Trophoblast cell (in vitro differentiated cells and primary cell): Measurements from ENCODE around the gene ACSF2. TPM values are rescaled to one million over a fixed set of nuclear protein-coding genes. Genes with fewer than 3 reads are reported as not detected.
A peak's percentile ranks its signal among the peaks of the same experiment; 100 is the strongest.

Experiments used
- DNase-seq, 2 donors: peaks; one replicate each; pipeline ENCODE4 v3.0.0-alpha.2; 2016
- H2AFZ ChIP-seq: 2 replicates; pipeline ENCODE4 v1.6.1; 2013; ENCODE audit warnings: low read length, moderate library complexity, mild to moderate bottlenecking; ENCODE audit not compliant: insufficient read depth, poor library complexity
- H2AK5ac ChIP-seq: 2 replicates; pipeline ENCODE4 v1.6.1; 2013; ENCODE audit warnings: mild to moderate bottlenecking, low read length
- H2BK120ac ChIP-seq: 2 replicates; pipeline ENCODE4 v1.6.1; 2013; ENCODE audit warnings: low read length, mild to moderate bottlenecking, moderate library complexity; ENCODE audit not compliant: insufficient read depth, poor library complexity
- H2BK12ac ChIP-seq: 2 replicates; pipeline ENCODE4 v1.6.1; 2013; ENCODE audit warnings: mild to moderate bottlenecking, low read length, moderate library complexity
- H2BK5ac ChIP-seq: 2 replicates; pipeline ENCODE4 v1.6.1; 2013; ENCODE audit warnings: low read length, low read depth, moderate library complexity, mild to moderate bottlenecking; ENCODE audit not compliant: poor library complexity
- H3K14ac ChIP-seq: 2 replicates; pipeline ENCODE4 v1.6.1; 2013; ENCODE audit warnings: mild to moderate bottlenecking, low read length
- H3K18ac ChIP-seq: 2 replicates; pipeline ENCODE4 v1.6.1; 2013; ENCODE audit warnings: mild to moderate bottlenecking, low read length
- H3K23ac ChIP-seq: 2 replicates; pipeline ENCODE4 v1.6.1; 2013; ENCODE audit warnings: low read length
- H3K27ac ChIP-seq: 2 replicates; pipeline ENCODE4 v1.5.1; 2013; ENCODE audit warnings: low read depth, mild to moderate bottlenecking, inconsistent platforms, low read length, moderate library complexity
- H3K27me3 ChIP-seq: 2 replicates; pipeline ENCODE4 v1.6.1; 2013; ENCODE audit warnings: inconsistent platforms, mild to moderate bottlenecking, low read length, moderate library complexity; ENCODE audit not compliant: insufficient read depth
- H3K36me3 ChIP-seq, 2 experiments: 1 replicate in 1 of 2; 2 replicates in 1 of 2; pipeline ENCODE4 v1.6.1; 2013; ENCODE audit warnings: low read length in 2 of 2, mild to moderate bottlenecking in 2 of 2, moderate library complexity in 1 of 2; ENCODE audit not compliant: insufficient read depth in 2 of 2, control insufficient read depth in 1 of 2
- H3K4ac ChIP-seq: 2 replicates; pipeline ENCODE4 v1.6.1; 2013; ENCODE audit warnings: low read depth, mild to moderate bottlenecking, low read length, moderate library complexity
- H3K4me1 ChIP-seq, 2 experiments: 1 replicate in 1 of 2; 2 replicates in 1 of 2; pipeline ENCODE4 v1.6.1; 2013; ENCODE audit warnings: low read length in 2 of 2, mild to moderate bottlenecking in 2 of 2, moderate library complexity in 1 of 2; ENCODE audit not compliant: insufficient read depth in 2 of 2, control insufficient read depth in 1 of 2
- H3K4me2 ChIP-seq: 2 replicates; pipeline ENCODE4 v1.6.1; 2013; ENCODE audit warnings: inconsistent platforms, mild to moderate bottlenecking, low read length, moderate library complexity
- H3K4me3 ChIP-seq: 2 replicates; pipeline ENCODE4 v1.5.1; 2013; ENCODE audit warnings: mild to moderate bottlenecking, low read depth, low read length, inconsistent platforms
- H3K79me1 ChIP-seq: one replicate; pipeline ENCODE4 v1.6.1; 2013; ENCODE audit warnings: low read length
- H3K79me2 ChIP-seq: 2 replicates; pipeline ENCODE4 v1.6.1; 2013; ENCODE audit warnings: low read length, mild to moderate bottlenecking; ENCODE audit not compliant: control insufficient read depth, insufficient read depth, poor library complexity
- H3K9ac ChIP-seq: 2 replicates; pipeline ENCODE4 v1.6.1; 2013; ENCODE audit warnings: mild to moderate bottlenecking, low read length
- H3K9me3 ChIP-seq: 2 replicates; pipeline ENCODE4 v1.6.1; 2013; ENCODE audit warnings: low read depth, mild to moderate bottlenecking, control low read depth, inconsistent platforms, low read length; ENCODE audit not compliant: insufficient read depth
- H4K12ac ChIP-seq: 2 replicates; pipeline ENCODE4 v1.6.1; 2013; ENCODE audit warnings: low read depth, mild to moderate bottlenecking, low read length, moderate library complexity
- H4K8ac ChIP-seq: 2 replicates; pipeline ENCODE4 v1.6.1; 2013; ENCODE audit warnings: low read depth, mild to moderate bottlenecking, low read length, moderate library complexity
- H4K91ac ChIP-seq: one replicate; pipeline ENCODE4 v1.6.1; 2013; ENCODE audit warnings: low read depth, mild to moderate bottlenecking, low read length, moderate library complexity
- WGBS: extraction: QIAGEN DNeasy Blood & Tissue Kit; methylation state at CpG from one replicate; pipeline ENCODE4 v1.1.7; 2013; ENCODE audit warnings: missing lambda C conversion rate; ENCODE audit not compliant: insufficient read length, insufficient coverage; ENCODE audit errors: extremely low coverage; 5-methylcytosine and 5-hydroxymethylcytosine counted together
- polyA plus RNA-seq: library from polyadenylated mRNA; stranded (reverse); fragments of 200-250 nt; gene quantifications from 2 replicates; pipeline ENCODE4 v1.2.3, GENCODE V29; 2013

ACSF2 gene
- polyA plus RNA-seq = 70.4 and 74.8 TPM in 2 replicates

GRCh38 chr17:50425682-50426471, at the start of gene ACSF2:
TSS of gene ACSF2 (plus strand) at chr17:50426218. CDS start at chr17:50426262, 44 bp downstream.
- Histone ChIP-seq H2AFZ (peak within 1 kb of the TSS; percentile 94), H3K4ac (peak within 1 kb of the TSS; percentile 93), H3K9me3 (no peaks in the 10 kb centered on the region), H3K9ac (peak within 1 kb of the TSS; percentile 11), H2BK12ac (peak within 1 kb of the TSS; percentile 84), H3K4me2 (peak within 1 kb of the TSS; percentile 62), H3K14ac (peak within 1 kb of the TSS; percentile 80), H3K4me1 (peaks cover 43 to 53% of the 10 kb centered on the region in 2 experiments), H3K79me2 (peaks cover 16% of the 10 kb centered on the region), H3K27ac (peak within 1 kb of the TSS; percentile 80), H3K36me3 (no peaks in the 10 kb centered on the region), H3K27me3 (no peaks in the 10 kb centered on the region), H4K91ac (peak within 1 kb of the TSS; percentile 72), H2AK5ac (peak within 1 kb of the TSS; percentile 76), H3K23ac (no peak within 1 kb of the TSS), H3K4me3 (peak within 1 kb of the TSS; percentile 74), H3K18ac (peak within 1 kb of the TSS; percentile 85), H2BK120ac (peak within 1 kb of the TSS; percentile 77), H4K12ac (peak within 1 kb of the TSS; percentile 82), H2BK5ac (peak within 1 kb of the TSS; percentile 78), H4K8ac (peak within 1 kb of the TSS; percentile 79), H3K79me1 (peaks cover 33% of the 10 kb centered on the region)
- whole genome bisulfite sequencing = no CpG with 5 or more reads among the region's 70 CpGs
- peak; percentile 40 to 71 for DNase-seq

- Histone ChIP-seq H4K12ac (no peak overlapping the region), H3K9me3 (no peaks in the 10 kb centered on the region), H3K23ac (no peak overlapping the region), H2AK5ac (no peak overlapping the region), H4K8ac (no peak overlapping the region), H2BK120ac (no peak overlapping the region), H3K4me3 (no peak overlapping the region), H3K27ac (no peak overlapping the region), H2AFZ (no peak overlapping the region), H3K9ac (no peak overlapping the region), H3K4ac (no peak overlapping the region), H4K91ac (no peak overlapping the region), H2BK5ac (no peak overlapping the region), H2BK12ac (no peak overlapping the region), H3K36me3 (peaks cover 32 to 53% of the 10 kb centered on the region in 2 experiments), H3K4me2 (no peak overlapping the region), H3K18ac (no peak overlapping the region), H3K27me3 (no peaks in the 10 kb centered on the region), H3K4me1 (no peaks in the 10 kb centered on the region), H3K79me1 (no peaks in the 10 kb centered on the region), H3K79me2 (no peaks in the 10 kb centered on the region), H3K14ac (no peak overlapping the region)
- peak in 1 of 2 donors; percentile 2 for DNase-seq
- no CpG with 5 or more reads among the region's 6 CpGs for WGBS
Observed at GRCh38 chr17:50379351-50380132, 46.5 kb upstream of the ACSF2 start.

GRCh38 chr17:50380369-50381259, 45.4 kb upstream of the ACSF2 start:
- no CpG with 5 or more reads among the region's 13 CpGs for WGBS
- Histone ChIP-seq H3K4me3 (no peak overlapping the region), H3K27me3 (no peaks in the 10 kb centered on the region)

More at GRCh38 chr17:50380369-50381259, 45.4 kb upstream of the ACSF2 start:
- Histone ChIP-seq H4K91ac (no peak overlapping the region), H3K79me2 (no peaks in the 10 kb centered on the region), H2BK5ac (no peak overlapping the region), H3K9me3 (no peaks in the 10 kb centered on the region), H4K8ac (no peak overlapping the region), H3K9ac (no peak overlapping the region), H3K4ac (no peak overlapping the region), H2AK5ac (no peak overlapping the region), H3K14ac (no peak overlapping the region), H2AFZ (no peak overlapping the region), H3K27ac (no peak overlapping the region), H3K79me1 (no peaks in the 10 kb centered on the region), H3K4me2 (no peak overlapping the region), H2BK120ac (no peak overlapping the region), H3K4me1 (no peaks in the 10 kb centered on the region), H3K18ac (no peak overlapping the region), H2BK12ac (no peak overlapping the region), H3K23ac (no peak overlapping the region), H3K36me3 (peaks cover 38 to 62% of the 10 kb centered on the region in 2 experiments), H4K12ac (no peak overlapping the region)
- DNase-seq = peak in 1 of 2 donors; percentile 5
